ENCODE results near the gene SMPD4.
"Not testable (repeated sequence)": the region's sequence is repeated elsewhere in the genome, so short reads cannot be mapped to it uniquely, and the experiment has no call there.

DNA sequence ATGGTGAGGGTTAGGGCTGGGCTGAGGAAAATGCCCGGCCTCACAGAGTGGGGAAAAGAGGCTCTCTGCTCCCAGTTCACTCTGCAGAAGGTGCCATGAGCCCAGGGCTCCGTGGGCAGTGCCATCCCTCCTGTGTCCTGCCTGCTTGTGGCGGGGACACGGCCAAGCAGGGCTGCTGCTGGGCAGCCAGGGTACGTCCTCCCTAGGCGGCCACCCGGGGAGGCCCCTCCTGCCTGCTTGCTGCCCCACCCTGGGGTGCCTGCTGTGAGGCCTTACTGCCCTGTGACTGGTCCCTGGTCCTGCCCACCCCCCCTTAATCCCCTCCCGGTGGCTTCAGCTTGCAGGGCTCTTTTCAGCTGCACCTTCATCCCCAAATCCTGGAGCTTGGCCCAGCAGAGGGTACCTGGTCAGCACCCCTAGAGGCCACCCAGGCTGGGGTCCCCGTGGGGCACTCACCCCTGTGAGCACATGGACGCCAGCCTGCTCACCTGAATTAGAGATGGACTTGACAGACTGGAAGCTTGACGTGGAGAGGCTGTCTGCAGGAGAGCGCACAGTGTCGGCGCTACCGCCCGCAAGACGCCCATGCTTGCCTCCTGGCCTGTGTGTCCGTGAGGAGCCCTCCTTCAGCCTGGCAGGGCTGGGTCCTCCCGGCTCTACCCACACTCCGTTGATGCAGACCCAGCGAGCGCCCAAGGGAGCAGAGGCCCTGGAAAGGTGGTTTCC lies 39.6 kb downstream of the SMPD4 start:
- TF ChIP-seq CTCF (IDR thresholded peaks at IDR 0.05; ENCODE audit: low read depth, low read length); EZH2phosphoT487 (IDR thresholded peaks at IDR 0.05; ENCODE audit: low read depth): not testable (repeated sequence)
